Measurements from ENCODE around the gene TULP4.

The TULP4 gene

DNA sequence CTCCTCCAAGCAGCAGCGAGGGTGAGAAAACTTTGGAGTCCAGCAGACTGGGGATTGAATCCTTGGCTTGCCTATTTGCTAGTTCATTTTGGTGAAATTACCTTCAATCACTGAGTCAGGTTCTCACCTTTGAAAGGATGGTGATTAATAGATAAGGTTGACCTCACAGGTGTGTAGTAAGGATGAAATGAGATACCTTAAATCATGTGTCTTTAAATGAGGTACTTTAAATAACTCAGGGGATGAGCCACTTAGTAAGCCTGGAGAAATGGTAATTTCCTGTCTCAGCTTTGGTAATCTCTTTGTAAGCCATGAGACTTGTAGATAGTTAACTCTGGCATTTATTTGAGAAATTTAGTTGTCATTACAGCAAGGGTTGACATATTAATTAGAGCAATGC lies 70.2 kb downstream of the TULP4 start:
- no peak overlapping the region for H3K4me3 ChIP-seq (ENCODE audit: low read depth, low read length)
- CTCF ChIA-PET: no interaction called here
- POLR2A ChIA-PET: no interaction called here
- no peak for DNase-seq (ENCODE audit: low read depth, low spot score)
- TF ChIP-seq, protein P1, sequence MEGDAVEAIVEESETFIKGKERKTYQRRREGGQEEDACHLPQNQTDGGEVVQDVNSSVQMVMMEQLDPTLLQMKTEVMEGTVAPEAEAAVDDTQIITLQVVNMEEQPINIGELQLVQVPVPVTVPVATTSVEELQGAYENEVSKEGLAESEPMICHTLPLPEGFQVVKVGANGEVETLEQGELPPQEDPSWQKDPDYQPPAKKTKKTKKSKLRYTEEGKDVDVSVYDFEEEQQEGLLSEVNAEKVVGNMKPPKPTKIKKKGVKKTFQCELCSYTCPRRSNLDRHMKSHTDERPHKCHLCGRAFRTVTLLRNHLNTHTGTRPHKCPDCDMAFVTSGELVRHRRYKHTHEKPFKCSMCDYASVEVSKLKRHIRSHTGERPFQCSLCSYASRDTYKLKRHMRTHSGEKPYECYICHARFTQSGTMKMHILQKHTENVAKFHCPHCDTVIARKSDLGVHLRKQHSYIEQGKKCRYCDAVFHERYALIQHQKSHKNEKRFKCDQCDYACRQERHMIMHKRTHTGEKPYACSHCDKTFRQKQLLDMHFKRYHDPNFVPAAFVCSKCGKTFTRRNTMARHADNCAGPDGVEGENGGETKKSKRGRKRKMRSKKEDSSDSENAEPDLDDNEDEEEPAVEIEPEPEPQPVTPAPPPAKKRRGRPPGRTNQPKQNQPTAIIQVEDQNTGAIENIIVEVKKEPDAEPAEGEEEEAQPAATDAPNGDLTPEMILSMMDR (IDR thresholded peaks at IDR 0.05; ENCODE audit: insufficient read depth, low read length, missing control alignments): no peak

GRCh38 chr6:158383057-158383456 lies 70.8 kb downstream of the TULP4 start:
- POLR2A ChIA-PET: no interaction called here

GRCh38 chr6:158383542-158383941 lies 71.3 kb downstream of the TULP4 start:
- ChIA-PET POLR2A (no interaction called here), CTCF (interaction anchor here (1.7 kb wide), 1 partner anchor 10 kb away, joined by 4 read pairs; no protein-coding TSS in a partner anchor)
- H3K4me3 ChIP-seq (ENCODE audit: low read depth, low read length): no peak overlapping the region
- TF ChIP-seq, protein P1 (IDR thresholded peaks at IDR 0.05; ENCODE audit: insufficient read depth, low read length, missing control alignments): no peak
- DNase-seq (ENCODE audit: low read depth, low spot score): no peak

More at GRCh38 chr6:158383057-158383456, 70.8 kb downstream of the TULP4 start:
- DNase-seq (ENCODE audit: low read depth, low spot score): no peak
- CTCF ChIA-PET: no interaction called here
- TF ChIP-seq, protein P1 (IDR thresholded peaks at IDR 0.05; ENCODE audit: insufficient read depth, low read length, missing control alignments): no peak
- H3K4me3 ChIP-seq (ENCODE audit: low read depth, low read length): no peak overlapping the region

DNA sequence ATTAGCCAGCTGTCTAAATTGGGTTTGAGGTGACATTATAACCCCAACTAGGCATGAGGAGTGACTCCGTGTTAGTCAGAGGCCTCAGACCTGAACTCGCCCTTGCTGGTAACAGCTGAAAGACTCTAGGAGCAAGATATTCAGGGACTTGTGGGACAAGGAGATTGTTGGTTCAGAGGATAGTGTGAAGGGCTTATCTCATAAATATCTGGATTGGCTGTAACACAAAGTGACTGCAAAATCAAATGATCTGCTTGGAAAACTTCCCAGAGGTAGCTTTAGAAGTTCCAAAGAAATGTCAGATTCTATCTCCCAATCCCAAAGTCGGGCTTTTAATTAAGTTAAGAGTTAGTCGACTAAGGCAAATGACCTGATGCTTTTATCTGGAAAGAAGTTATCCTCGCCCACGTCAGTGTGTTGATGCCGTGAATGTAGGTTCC lies 72.4 kb downstream of the TULP4 start:
- H3K4me3 ChIP-seq (ENCODE audit: low read depth, low read length): no peak overlapping the region
- ChIA-PET CTCF (interaction anchor here (1.7 kb wide), 1 partner anchor 11 kb away, joined by 4 read pairs; no protein-coding TSS in a partner anchor), POLR2A (no interaction called here)
- no peak for DNase-seq (ENCODE audit: low read depth, low spot score)
- TF ChIP-seq, protein P1 (IDR thresholded peaks at IDR 0.05; ENCODE audit: insufficient read depth, low read length, missing control alignments): no peak

GRCh38 chr6:158387036-158387435 lies 74.8 kb downstream of the TULP4 start:
- POLR2A ChIA-PET: no interaction called here
- CTCF ChIA-PET: interaction anchor here (0.8 to 2.6 kb wide), 4 partner anchors 9 to 167 kb away, joined by 3 to 13 read pairs (median 3); no protein-coding TSS in a partner anchor
- no peak overlapping the region for H3K4me3 ChIP-seq (ENCODE audit: low read depth, low read length)
- DNase-seq (ENCODE audit: low read depth, low spot score): no peak
- TF ChIP-seq, protein P1 (IDR thresholded peaks at IDR 0.05; ENCODE audit: insufficient read depth, low read length, missing control alignments): no peak

- DNase-seq (ENCODE audit: low read depth, low spot score): no peak
- ChIA-PET CTCF (interaction anchor here (0.8 to 2.6 kb wide), 3 partner anchors 8 to 168 kb away, joined by 3 to 13 read pairs (median 4); no protein-coding TSS in a partner anchor), POLR2A (no interaction called here)
- TF ChIP-seq, protein P1 (IDR thresholded peaks at IDR 0.05; ENCODE audit: insufficient read depth, low read length, missing control alignments): no peak
- no peak overlapping the region for H3K4me3 ChIP-seq (ENCODE audit: low read depth, low read length)
Measured at GRCh38 chr6:158387578-158387977, 75.3 kb downstream of the TULP4 start.

All from AG04449 (cell line).